Peyer's patch (tissue), 4 donors: ENCODE results near the gene BCR. TPM values are rescaled to one million over a fixed set of nuclear protein-coding genes. Genes with fewer than 3 reads are reported as not detected.
"Not testable (repeated sequence)": the region's sequence is repeated elsewhere in the genome, so short reads cannot be mapped to it uniquely, and the experiment has no call there.

ENCODE experiments used
- DNase-seq, 3 donors: peaks; one replicate each; pipeline ENCODE4 v3.0.0-alpha.2; 2017 to 2019
- H3K27ac ChIP-seq, 4 donors: fragments of 200-600 bp; sonication (generic); one replicate each; pipeline ENCODE4 v1.5.1; 2016 to 2019
- H3K27me3 ChIP-seq, 2 donors: fragments of 200-600 bp; sonication (generic); one replicate each; pipeline ENCODE4 v1.5.1; 2019
- H3K36me3 ChIP-seq, 3 donors: fragments of 200-600 bp; sonication (generic); one replicate each; pipeline ENCODE4 v1.5.1; 2016 to 2019
- H3K4me1 ChIP-seq, 4 donors: fragments of 200-600 bp; sonication (generic); one replicate each; pipeline ENCODE4 v1.5.1; 2016 to 2019
- H3K4me3 ChIP-seq, 4 donors: fragments of 200-600 bp; sonication (generic); 1 replicate in 3 of 4; 2 replicates in 1 of 4; pipeline ENCODE4 v1.5.1; 2016 to 2019; ENCODE audit warnings: mild to moderate bottlenecking in 1 of 4
- H3K9me3 ChIP-seq, 4 donors: fragments of 200-600 bp; sonication (generic); one replicate each; pipeline ENCODE4 v1.5.1; 2016 to 2019; ENCODE audit warnings: mild to moderate bottlenecking in 1 of 4
- POLR2A ChIP-seq, 2 donors: fragments of 450-650 bp; IDR thresholded peaks; one replicate each; pipeline ENCODE4 v1.5.1; 2017; ENCODE audit warnings: antibody characterized with exemption in 2 of 2, mild to moderate bottlenecking in 2 of 2, moderate library complexity in 2 of 2
- total RNA-seq, 4 donors: library from RNA; depleted of rRNA; stranded (reverse); fragments of >200 nt; gene quantifications; one replicate each; pipeline ENCODE4 v1.1.0, GENCODE V29; 2016
- TF ChIP-seq, protein P1 (sequence below), 6 experiments: fragments of 450-650 bp in 4 of 6; fragments of 200-600 bp in 2 of 6; sonication (generic) in 1 of 6; IDR thresholded peaks; one replicate each; pipeline ENCODE4 v1.5.1; 2017 to 2019; ENCODE audit warnings: antibody characterized with exemption in 6 of 6, mild to moderate bottlenecking in 3 of 6, moderate library complexity in 1 of 6

The BCR gene
- total RNA-seq, 4 donors from 2014 or later: 55.8 to 86.9 (median 66.1) TPM

DNA sequence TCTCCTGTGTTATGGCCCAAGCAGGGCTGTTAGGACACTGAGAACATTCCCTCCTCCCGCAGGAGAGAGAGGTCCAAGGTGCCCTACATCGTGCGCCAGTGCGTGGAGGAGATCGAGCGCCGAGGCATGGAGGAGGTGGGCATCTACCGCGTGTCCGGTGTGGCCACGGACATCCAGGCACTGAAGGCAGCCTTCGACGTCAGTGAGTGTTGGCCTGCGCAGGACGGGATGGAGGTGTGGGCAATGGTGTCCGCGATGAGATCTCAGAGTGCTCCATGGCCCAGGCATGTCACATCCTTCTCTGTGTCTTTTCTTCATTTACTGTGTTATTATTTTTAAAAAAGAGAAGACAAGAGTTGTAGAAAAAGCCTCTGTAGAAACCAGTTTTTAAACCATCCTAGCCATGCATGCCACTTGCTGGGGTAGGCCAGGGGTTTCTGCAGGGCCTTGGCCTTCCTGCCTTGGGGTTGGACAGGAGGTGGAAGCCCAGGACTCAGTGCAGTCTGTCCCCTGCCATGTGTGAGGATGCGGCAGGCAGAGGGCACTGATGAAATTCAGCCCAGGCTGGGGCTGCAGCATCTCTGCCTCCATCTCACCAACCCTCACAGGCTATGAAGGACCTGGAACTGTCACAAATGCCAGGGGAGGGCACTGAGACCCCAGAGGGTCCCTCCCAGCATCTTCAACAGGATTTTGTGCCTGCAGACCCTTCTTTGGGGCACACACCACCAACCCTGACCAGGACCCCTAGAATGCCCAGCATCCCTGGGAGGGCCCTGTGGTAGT is 131.5 kb downstream of the BCR start:
- DNase-seq: peak in 1 of 3 donors; percentile 1
- not testable (repeated sequence) for H3K4me1 ChIP-seq, H3K27me3 ChIP-seq, H3K9me3 ChIP-seq, H3K4me3 ChIP-seq, H3K27ac ChIP-seq
- H3K36me3 ChIP-seq: peaks cover 0 to 16% (median 0%) of the 10 kb centered on the region in 3 donors

DNA sequence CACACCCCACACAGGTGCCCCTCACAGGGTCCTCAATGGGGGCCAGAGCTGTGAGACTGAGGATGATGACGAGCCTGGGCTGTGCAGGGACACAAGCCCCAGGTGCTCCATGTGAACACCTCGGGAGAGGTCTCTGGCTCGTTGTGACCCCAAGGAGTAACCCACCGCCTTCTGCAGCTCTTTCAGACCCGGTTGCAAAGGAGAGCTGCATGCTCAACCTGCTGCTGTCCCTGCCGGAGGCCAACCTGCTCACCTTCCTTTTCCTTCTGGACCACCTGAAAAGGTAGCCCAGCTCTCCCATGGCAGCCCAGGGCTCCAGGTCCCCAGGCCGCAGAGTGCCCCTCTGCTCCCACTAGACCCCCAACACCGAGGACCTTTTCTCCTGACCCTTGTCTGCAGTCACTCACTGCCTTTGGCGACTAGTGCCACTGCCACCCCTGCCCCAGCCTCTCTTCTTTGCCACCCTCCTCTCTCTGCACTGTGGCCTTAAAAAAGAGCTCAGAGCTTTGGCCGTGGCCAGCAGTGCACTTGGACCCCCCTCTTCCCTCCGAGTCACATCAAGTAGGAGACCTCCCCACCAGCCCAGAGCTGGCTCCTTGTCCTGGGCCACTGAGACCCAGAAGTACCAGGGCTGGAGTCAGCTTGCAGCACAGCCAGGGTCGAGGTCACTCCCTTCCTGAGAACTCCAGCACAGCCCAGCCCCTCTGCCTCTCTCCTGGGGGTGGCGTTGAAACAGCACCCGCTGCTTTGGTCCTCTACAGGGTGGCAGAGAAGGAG is 133.7 kb downstream of the BCR start:
- no peak for DNase-seq
- H3K4me3 ChIP-seq: no peak overlapping the region
- no peaks in the 10 kb centered on the region for H3K27me3 ChIP-seq
- no peak for TF ChIP-seq POLR2A (IDR thresholded peaks at IDR 0.05)
- TF ChIP-seq, protein P1, sequence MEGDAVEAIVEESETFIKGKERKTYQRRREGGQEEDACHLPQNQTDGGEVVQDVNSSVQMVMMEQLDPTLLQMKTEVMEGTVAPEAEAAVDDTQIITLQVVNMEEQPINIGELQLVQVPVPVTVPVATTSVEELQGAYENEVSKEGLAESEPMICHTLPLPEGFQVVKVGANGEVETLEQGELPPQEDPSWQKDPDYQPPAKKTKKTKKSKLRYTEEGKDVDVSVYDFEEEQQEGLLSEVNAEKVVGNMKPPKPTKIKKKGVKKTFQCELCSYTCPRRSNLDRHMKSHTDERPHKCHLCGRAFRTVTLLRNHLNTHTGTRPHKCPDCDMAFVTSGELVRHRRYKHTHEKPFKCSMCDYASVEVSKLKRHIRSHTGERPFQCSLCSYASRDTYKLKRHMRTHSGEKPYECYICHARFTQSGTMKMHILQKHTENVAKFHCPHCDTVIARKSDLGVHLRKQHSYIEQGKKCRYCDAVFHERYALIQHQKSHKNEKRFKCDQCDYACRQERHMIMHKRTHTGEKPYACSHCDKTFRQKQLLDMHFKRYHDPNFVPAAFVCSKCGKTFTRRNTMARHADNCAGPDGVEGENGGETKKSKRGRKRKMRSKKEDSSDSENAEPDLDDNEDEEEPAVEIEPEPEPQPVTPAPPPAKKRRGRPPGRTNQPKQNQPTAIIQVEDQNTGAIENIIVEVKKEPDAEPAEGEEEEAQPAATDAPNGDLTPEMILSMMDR (IDR thresholded peaks at IDR 0.05): no peak
- no peaks in the 10 kb centered on the region for H3K9me3 ChIP-seq
- H3K4me1 ChIP-seq: no peaks in the 10 kb centered on the region
- H3K36me3 ChIP-seq: peaks cover 0 to 16% (median 0%) of the 10 kb centered on the region in 3 donors
- no peak overlapping the region for H3K27ac ChIP-seq

DNA sequence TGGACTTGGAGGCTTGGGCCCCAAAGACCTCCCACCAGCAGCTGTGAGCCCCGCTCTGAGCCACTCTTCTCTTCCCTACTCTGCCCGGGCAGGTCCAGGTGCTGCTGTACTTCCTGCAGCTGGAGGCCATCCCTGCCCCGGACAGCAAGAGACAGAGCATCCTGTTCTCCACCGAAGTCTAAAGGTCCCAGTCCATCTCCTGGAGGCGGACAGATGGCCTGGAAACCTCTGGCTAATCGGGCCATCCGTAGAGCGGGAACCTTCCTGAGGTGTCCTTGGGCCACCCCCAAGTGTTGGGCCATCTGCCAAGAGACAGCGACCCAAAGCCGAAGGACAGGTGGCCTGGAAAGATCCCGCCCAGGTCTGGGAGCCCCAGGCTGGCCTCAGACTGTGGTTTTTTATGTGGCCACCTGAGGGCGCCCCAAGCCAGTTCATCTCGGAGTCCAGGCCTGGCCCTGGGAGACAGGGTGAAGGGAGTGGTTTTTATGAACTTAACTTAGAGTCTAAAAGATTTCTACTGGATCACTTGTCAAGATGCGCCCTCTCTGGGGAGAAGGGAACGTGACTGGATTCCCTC is 135.1 kb downstream of the BCR start:
- Histone ChIP-seq H3K4me1 (no peaks in the 10 kb centered on the region), H3K27me3 (no peaks in the 10 kb centered on the region), H3K36me3 (peaks cover 0 to 16% (median 0%) of the 10 kb centered on the region in 3 donors), H3K4me3 (no peak overlapping the region), H3K27ac (peak overlapping the region in 1 of 4 donors; percentile 31), H3K9me3 (no peaks in the 10 kb centered on the region)
- peak; percentile 57 to 84 (median 82) for DNase-seq
- TF ChIP-seq POLR2A (IDR thresholded peaks at IDR 0.05): no peak
- TF ChIP-seq, protein P1 (IDR thresholded peaks at IDR 0.05): peak in 5 of 6 experiments; percentile 44 to 86 (median 70)

DNA sequence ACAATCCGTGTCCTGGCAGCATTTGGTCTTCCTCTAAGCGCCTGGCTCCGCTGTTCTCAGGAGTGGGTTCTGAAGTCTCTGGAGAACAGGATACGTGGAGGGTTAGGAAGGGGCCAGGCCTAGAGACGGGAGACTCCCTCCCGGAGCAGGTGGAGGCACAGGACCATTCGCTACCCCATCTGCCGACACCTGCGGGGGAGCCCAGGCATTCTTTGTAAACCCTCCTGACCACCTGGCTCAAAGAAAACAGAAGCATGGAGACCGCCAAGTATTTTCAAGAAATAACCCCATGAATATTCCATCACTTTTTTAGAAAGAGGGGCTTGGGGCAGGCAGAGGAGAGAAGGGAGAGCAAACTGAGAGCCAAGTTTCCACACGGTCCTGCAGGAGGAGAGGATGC is 136.3 kb downstream of the BCR start:
- H3K36me3 ChIP-seq: peaks cover 0 to 16% (median 0%) of the 10 kb centered on the region in 3 donors
- not testable (repeated sequence) for DNase-seq, H3K27ac ChIP-seq, H3K4me3 ChIP-seq, H3K4me1 ChIP-seq, H3K27me3 ChIP-seq, H3K9me3 ChIP-seq

DNA sequence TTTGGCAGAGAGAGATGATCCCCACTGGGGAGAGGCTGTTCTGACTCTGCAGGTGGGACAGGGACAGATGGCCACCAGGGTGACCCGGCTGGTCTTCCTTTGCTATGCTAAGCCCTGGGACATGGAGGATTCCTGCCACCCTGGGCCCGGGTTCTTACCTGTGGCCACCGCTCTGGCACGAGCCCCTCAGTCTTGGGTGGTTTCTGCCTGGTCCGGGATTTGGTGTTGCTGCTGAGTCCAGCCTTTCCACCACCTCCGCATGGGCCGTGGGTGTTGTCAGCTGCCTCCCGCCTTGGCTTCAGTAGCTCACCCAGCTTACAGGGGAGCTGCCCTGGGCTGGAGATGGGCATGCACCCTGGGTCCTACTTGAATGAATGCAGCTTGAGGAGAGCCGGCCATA is 138.0 kb downstream of the BCR start:
- not testable (repeated sequence) for H3K9me3 ChIP-seq, H3K27me3 ChIP-seq, DNase-seq, H3K27ac ChIP-seq, H3K4me1 ChIP-seq, H3K4me3 ChIP-seq
- H3K36me3 ChIP-seq: peaks cover 0 to 16% (median 0%) of the 10 kb centered on the region in 3 donors

DNA sequence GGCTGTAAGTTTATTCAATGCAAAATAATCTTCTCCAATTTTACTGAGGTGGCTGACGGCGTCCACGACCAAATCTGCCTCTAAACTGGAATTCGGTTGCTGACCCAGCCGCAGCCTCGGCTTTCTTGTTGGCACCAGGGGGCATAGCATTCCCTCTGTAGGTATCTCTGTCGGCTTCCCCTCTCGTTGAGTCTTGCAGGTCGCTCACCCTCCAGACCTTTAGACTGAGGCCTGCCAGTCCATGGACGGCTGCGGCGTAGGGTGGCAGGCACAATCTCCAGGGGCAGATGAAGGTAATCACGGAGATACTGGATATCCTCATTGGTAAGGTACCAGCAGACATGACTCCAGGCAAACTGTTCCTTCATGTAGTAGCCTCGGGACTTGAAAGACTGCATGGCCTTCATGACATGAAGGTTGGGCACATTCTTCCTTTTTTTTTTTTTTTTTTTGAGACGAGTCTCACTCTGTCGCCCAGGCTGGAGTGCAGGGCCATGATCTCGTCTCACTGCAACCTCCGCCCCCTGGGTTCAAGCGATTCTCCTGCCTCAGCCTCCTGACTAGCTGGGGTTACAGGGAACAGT is 142.3 kb downstream of the BCR start:
- H3K4me3 ChIP-seq, H3K9me3 ChIP-seq, H3K36me3 ChIP-seq, H3K27me3 ChIP-seq, H3K4me1 ChIP-seq, DNase-seq, H3K27ac ChIP-seq: not testable (repeated sequence)
- TF ChIP-seq, protein P1 (IDR thresholded peaks at IDR 0.05): peak in 1 of 6 experiments; percentile 20

DNA sequence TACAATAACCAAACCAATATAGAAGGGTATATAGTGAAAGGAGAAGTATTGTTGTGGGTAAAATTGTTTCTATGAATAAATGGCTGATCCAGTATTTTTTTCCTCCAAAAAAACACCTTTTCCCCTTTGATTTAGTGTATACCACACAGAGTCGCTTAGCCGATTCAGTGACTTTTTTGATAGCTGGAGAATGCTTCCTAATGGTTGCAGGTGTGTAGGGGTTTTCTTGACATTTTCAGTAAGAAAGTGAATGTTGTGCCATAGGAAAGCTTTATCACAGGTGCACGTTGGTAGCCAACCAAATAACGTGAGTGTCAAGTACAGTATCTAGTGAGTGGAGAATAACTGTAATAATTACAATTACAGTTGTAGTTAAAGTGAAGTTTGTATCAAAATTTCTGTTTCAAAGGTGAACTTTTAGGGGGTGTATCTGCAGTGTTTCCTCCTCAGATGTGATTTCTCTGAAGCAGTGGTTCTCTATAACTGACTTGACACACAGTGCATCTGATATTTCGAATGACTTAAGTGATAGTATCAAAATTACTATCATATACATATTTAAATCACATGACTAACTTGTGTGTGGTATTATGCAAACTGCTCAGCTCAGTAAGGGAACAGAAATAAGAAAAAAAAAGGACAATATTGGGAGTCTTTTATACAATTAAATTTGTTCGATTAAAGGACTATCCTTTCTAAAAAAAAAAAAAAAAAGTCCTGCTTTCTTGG is 143.8 kb downstream of the BCR start:
- H3K36me3 ChIP-seq, H3K4me3 ChIP-seq, H3K9me3 ChIP-seq, H3K4me1 ChIP-seq, H3K27ac ChIP-seq, H3K27me3 ChIP-seq, DNase-seq: not testable (repeated sequence)
